ENCODE data around the gene STAT2.

DNA sequence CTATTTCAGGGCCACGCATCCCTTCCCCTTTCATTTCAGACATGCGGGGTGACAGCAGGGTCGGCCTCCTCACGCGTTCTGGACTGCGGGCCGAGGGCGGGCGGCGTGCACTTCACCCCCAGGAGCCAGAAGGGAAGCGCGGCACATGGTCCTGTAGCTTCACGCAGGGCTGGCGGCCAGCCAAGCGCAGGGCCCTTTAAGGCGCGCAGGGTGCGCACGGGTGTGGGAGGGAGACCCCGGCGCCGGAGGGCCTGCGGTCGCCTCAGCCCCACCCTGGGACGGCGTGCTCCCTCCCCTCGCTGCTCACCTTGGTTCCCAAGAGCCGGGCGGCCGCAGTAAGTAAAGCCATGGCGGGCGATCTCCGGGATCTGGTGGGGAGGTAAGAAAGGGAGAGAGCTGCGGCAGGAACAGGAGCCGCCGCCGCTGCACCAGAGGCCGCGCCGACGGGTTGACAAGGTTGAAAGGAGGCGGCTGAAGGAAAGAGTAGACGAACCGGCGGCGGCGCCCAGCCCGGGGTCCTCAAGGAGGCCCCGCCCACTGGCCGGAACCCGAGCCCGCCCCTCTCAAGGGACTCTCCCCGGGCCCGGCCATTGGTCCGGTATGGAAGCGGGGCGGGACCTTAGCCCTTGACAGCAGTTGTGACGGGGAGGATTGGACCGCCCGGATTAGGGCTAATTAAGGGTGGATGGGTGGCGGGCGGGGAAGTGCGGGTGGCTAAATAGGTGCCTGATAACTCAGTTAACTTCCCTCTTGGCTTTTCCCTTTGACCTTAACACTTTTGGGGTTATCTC is 59.9 kb downstream of the STAT2 start, which contains the start of gene CS:
- TF ChIP-seq, protein P1, sequence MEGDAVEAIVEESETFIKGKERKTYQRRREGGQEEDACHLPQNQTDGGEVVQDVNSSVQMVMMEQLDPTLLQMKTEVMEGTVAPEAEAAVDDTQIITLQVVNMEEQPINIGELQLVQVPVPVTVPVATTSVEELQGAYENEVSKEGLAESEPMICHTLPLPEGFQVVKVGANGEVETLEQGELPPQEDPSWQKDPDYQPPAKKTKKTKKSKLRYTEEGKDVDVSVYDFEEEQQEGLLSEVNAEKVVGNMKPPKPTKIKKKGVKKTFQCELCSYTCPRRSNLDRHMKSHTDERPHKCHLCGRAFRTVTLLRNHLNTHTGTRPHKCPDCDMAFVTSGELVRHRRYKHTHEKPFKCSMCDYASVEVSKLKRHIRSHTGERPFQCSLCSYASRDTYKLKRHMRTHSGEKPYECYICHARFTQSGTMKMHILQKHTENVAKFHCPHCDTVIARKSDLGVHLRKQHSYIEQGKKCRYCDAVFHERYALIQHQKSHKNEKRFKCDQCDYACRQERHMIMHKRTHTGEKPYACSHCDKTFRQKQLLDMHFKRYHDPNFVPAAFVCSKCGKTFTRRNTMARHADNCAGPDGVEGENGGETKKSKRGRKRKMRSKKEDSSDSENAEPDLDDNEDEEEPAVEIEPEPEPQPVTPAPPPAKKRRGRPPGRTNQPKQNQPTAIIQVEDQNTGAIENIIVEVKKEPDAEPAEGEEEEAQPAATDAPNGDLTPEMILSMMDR (IDR thresholded peaks at IDR 0.05), result no peak
- peak; percentile 90 for TF ChIP-seq POLR2AphosphoS5 (IDR thresholded peaks at IDR 0.05; ENCODE audit: low read depth, low read length)
- TF ChIP-seq, protein P2, sequence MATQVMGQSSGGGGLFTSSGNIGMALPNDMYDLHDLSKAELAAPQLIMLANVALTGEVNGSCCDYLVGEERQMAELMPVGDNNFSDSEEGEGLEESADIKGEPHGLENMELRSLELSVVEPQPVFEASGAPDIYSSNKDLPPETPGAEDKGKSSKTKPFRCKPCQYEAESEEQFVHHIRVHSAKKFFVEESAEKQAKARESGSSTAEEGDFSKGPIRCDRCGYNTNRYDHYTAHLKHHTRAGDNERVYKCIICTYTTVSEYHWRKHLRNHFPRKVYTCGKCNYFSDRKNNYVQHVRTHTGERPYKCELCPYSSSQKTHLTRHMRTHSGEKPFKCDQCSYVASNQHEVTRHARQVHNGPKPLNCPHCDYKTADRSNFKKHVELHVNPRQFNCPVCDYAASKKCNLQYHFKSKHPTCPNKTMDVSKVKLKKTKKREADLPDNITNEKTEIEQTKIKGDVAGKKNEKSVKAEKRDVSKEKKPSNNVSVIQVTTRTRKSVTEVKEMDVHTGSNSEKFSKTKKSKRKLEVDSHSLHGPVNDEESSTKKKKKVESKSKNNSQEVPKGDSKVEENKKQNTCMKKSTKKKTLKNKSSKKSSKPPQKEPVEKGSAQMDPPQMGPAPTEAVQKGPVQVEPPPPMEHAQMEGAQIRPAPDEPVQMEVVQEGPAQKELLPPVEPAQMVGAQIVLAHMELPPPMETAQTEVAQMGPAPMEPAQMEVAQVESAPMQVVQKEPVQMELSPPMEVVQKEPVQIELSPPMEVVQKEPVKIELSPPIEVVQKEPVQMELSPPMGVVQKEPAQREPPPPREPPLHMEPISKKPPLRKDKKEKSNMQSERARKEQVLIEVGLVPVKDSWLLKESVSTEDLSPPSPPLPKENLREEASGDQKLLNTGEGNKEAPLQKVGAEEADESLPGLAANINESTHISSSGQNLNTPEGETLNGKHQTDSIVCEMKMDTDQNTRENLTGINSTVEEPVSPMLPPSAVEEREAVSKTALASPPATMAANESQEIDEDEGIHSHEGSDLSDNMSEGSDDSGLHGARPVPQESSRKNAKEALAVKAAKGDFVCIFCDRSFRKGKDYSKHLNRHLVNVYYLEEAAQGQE (IDR thresholded peaks at IDR 0.05; ENCODE audit: insufficient read depth in 1 of 2, low read depth in 2 of 2, low read length in 1 of 2), result no peak
